Non-pigmented ciliary epithelial cell (primary cell): ENCODE results near the gene ITGBL1.
A peak's percentile ranks its signal among the peaks of the same experiment; 100 is the strongest.

Source experiments
- DNase-seq: peaks from one replicate; pipeline ENCODE4 v3.0.0-alpha.2; 2010; ENCODE audit warnings: low read depth

Gene ITGBL1

GRCh38 chr13:101626925-101627555 is 174.6 kb downstream of the ITGBL1 start:
- no peak for DNase-seq

GRCh38 chr13:101627556-101627943 is 175.1 kb downstream of the ITGBL1 start:
- no peak for DNase-seq

GRCh38 chr13:101628900-101629299 is 176.4 kb downstream of the ITGBL1 start:
- DNase-seq: no peak

GRCh38 chr13:101631395-101631794 is 178.9 kb downstream of the ITGBL1 start:
- no peak for DNase-seq

GRCh38 chr13:101634142-101634541 is 181.7 kb downstream of the ITGBL1 start:
- DNase-seq: no peak

GRCh38 chr13:101639711-101640110 is 187.2 kb downstream of the ITGBL1 start:
- DNase-seq: no peak

- peak; percentile 70 for DNase-seq
These were observed 188.4 kb downstream of the ITGBL1 start for GRCh38 chr13:101640788-101641400.

GRCh38 chr13:101645871-101646270 is 193.4 kb downstream of the ITGBL1 start:
- no peak for DNase-seq

- DNase-seq: no peak
These were observed 195.3 kb downstream of the ITGBL1 start for GRCh38 chr13:101647760-101648159.

GRCh38 chr13:101648766-101649487 is 196.5 kb downstream of the ITGBL1 start:
- no peak for DNase-seq

- DNase-seq: peak; percentile 70
These were observed 197.1 kb downstream of the ITGBL1 start for GRCh38 chr13:101649488-101650126.

- no peak for DNase-seq
These were observed 202.4 kb downstream of the ITGBL1 start for GRCh38 chr13:101654883-101655282.

GRCh38 chr13:101655435-101655834 is 203.0 kb downstream of the ITGBL1 start:
- DNase-seq: no peak

- no peak for DNase-seq
These were observed 208.2 kb downstream of the ITGBL1 start for GRCh38 chr13:101660711-101661110.

GRCh38 chr13:101661839-101662238 is 209.4 kb downstream of the ITGBL1 start:
- DNase-seq: no peak

GRCh38 chr13:101673360-101674105 is 221.1 kb downstream of the ITGBL1 start:
- no peak for DNase-seq

GRCh38 chr13:101681834-101682233 is 229.4 kb downstream of the ITGBL1 start:
- no peak for DNase-seq

- no peak for DNase-seq
These were observed 233.5 kb downstream of the ITGBL1 start for GRCh38 chr13:101686003-101686402.

GRCh38 chr13:101690871-101691270 is 238.4 kb downstream of the ITGBL1 start:
- DNase-seq: no peak

- DNase-seq: no peak
These were observed 238.9 kb downstream of the ITGBL1 start for GRCh38 chr13:101691341-101691860.

- no peak for DNase-seq
These were observed 243.5 kb downstream of the ITGBL1 start for GRCh38 chr13:101695870-101696516.
